Kidney (tissue), 14 donors: ENCODE data around the gene KRTAP10-5. TPM values are rescaled to one million over a fixed set of nuclear protein-coding genes. Genes with fewer than 3 reads are reported as not detected.

Experiments used
- DNase-seq, 5 donors: peaks; one replicate each; pipeline ENCODE4 v3.0.0-alpha.2; 2013 to 2020
- FAIRE-seq: peaks from 2 replicates; lab custom pipeline; 2012; peaks lifted over from hg19 to GRCh38; lab: Jason Lieb, UNC
- H3K27ac ChIP-seq, 2 donors: one replicate each; pipeline ENCODE4 v1.7.0; 2013; ENCODE audit warnings: low read depth in 2 of 2, low read length in 2 of 2, inconsistent platforms in 1 of 2
- H3K27me3 ChIP-seq: one replicate; pipeline ENCODE4 v1.7.1; 2013; ENCODE audit warnings: low read length, inconsistent platforms; ENCODE audit not compliant: control insufficient read depth, insufficient read depth
- H3K36me3 ChIP-seq, 3 donors: one replicate each; pipeline versions ENCODE4 v1.7.0 to v1.7.1; 2013; ENCODE audit warnings: low read length in 3 of 3, control low read depth in 1 of 3, inconsistent platforms in 1 of 3; ENCODE audit not compliant: insufficient read depth in 3 of 3, control insufficient read depth in 2 of 3
- H3K4me1 ChIP-seq, 3 donors: one replicate each; pipeline versions ENCODE4 v1.7.0 to v1.7.1; 2013; ENCODE audit warnings: low read length in 3 of 3, inconsistent platforms in 1 of 3, low read depth in 1 of 3; ENCODE audit not compliant: control insufficient read depth in 2 of 3, insufficient read depth in 2 of 3
- H3K4me3 ChIP-seq, 3 donors: one replicate each; pipeline versions ENCODE4 v1.7.0 to v1.8.1; 2013; ENCODE audit warnings: low read length in 3 of 3, control low read depth in 1 of 3, inconsistent platforms in 1 of 3
- H3K9ac ChIP-seq, 3 donors: one replicate each; pipeline versions ENCODE4 v1.7.0 to v1.7.1; 2013; ENCODE audit warnings: low read length in 3 of 3, control low read depth in 1 of 3, inconsistent platforms in 1 of 3
- H3K9me3 ChIP-seq, 3 donors: one replicate each; pipeline versions ENCODE4 v1.7.0 to v1.7.1; 2013; ENCODE audit warnings: low read length in 3 of 3, control low read depth in 1 of 3, inconsistent platforms in 1 of 3; ENCODE audit not compliant: control insufficient read depth in 2 of 3, insufficient read depth in 1 of 3
- intact Hi-C: fragments of 100-400 bp; cut with DNase I; formaldehyde crosslinking; loops from one replicate; pipeline ENCODE4 v1.11.1; 2022
- polyA plus RNA-seq: library from polyadenylated mRNA; stranded (reverse); fragments of 350-450 nt; fragmentation: Illumina TruSeq; extraction: RNeasy Lipid Tissue Mini Kit (QIAGEN cat#74804); gene quantifications from one replicate; pipeline ENCODE4 v1.2.3, GENCODE V29; 2014; ENCODE audit warnings: low read depth, low replicate concordance; ENCODE audit not compliant: insufficient read depth
- total RNA-seq: library from RNA; stranded (reverse); fragmentation: NEBNext Ultra II Directional; extraction: Animal tissue kit (Norgen Biotek cat#: 25700); gene quantifications from one replicate; pipeline ENCODE4 v1.2.1, GENCODE V29; 2021
- TF ChIP-seq, protein P1 (sequence below): IDR thresholded peaks from 3 replicates; pipeline ENCODE4 v1.5.1; 2012; ENCODE audit warnings: mild to moderate bottlenecking, moderate library complexity, borderline replicate concordance; ENCODE audit not compliant: insufficient read depth; ENCODE audit errors: extremely low read depth
- donor health status: control.
- donor health status: control.
- donor health status: control.
- donor health status: control.
- donor health status: control.
- donor health status: DM: yes; HTN: yes; CAD: no.
- donor health status: Normal renal cell carcinoma (clear cell type).

Gene KRTAP10-5
- total and polyA plus RNA-seq, 2 donors from 2014 or later: not detected

DNA sequence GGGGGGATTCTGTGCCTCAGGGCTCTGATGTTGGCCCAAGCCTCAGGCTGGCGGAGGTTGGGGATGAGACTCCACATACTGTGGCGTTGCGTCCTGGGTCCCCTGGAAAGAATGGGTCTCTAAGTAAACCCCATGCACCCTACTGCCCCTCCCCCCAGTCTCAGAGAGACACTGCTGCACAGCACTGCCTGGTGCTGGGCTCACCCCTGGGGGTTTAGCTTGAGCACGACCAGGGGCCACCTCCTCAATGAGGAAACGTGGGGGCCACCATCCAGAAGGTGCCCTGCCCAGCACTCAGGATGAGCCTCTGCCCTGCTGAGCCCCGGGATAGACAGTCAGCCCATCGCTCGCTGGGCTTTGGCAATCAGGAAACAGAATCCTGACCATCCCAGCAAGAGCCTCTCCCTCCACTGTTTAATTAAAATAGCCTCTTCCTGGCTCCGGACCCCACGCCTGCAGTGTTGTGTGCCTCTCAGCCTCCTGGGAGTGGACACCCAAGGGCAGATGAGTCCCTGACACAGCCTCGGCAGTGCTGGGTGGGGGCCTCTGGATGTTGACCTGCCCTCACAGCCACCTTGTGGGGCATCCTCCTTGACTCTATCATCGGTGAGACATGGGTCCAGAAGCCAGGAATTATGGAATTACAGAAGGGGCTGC is 10.4 kb downstream of the KRTAP10-5 start:
- Histone ChIP-seq H3K9me3 (no peaks in the 10 kb centered on the region), H3K4me1 (no peaks in the 10 kb centered on the region), H3K4me3 (no peak overlapping the region), H3K9ac (no peak overlapping the region), H3K36me3 (no peaks in the 10 kb centered on the region), H3K27ac (no peak overlapping the region), H3K27me3 (no peaks in the 10 kb centered on the region)
- TF ChIP-seq, protein P1, sequence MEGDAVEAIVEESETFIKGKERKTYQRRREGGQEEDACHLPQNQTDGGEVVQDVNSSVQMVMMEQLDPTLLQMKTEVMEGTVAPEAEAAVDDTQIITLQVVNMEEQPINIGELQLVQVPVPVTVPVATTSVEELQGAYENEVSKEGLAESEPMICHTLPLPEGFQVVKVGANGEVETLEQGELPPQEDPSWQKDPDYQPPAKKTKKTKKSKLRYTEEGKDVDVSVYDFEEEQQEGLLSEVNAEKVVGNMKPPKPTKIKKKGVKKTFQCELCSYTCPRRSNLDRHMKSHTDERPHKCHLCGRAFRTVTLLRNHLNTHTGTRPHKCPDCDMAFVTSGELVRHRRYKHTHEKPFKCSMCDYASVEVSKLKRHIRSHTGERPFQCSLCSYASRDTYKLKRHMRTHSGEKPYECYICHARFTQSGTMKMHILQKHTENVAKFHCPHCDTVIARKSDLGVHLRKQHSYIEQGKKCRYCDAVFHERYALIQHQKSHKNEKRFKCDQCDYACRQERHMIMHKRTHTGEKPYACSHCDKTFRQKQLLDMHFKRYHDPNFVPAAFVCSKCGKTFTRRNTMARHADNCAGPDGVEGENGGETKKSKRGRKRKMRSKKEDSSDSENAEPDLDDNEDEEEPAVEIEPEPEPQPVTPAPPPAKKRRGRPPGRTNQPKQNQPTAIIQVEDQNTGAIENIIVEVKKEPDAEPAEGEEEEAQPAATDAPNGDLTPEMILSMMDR: no peak
- FAIRE-seq (no peak), DNase-seq (peak in 1 of 5 donors; percentile 35)
- intact Hi-C loops: no loop called here

DNA sequence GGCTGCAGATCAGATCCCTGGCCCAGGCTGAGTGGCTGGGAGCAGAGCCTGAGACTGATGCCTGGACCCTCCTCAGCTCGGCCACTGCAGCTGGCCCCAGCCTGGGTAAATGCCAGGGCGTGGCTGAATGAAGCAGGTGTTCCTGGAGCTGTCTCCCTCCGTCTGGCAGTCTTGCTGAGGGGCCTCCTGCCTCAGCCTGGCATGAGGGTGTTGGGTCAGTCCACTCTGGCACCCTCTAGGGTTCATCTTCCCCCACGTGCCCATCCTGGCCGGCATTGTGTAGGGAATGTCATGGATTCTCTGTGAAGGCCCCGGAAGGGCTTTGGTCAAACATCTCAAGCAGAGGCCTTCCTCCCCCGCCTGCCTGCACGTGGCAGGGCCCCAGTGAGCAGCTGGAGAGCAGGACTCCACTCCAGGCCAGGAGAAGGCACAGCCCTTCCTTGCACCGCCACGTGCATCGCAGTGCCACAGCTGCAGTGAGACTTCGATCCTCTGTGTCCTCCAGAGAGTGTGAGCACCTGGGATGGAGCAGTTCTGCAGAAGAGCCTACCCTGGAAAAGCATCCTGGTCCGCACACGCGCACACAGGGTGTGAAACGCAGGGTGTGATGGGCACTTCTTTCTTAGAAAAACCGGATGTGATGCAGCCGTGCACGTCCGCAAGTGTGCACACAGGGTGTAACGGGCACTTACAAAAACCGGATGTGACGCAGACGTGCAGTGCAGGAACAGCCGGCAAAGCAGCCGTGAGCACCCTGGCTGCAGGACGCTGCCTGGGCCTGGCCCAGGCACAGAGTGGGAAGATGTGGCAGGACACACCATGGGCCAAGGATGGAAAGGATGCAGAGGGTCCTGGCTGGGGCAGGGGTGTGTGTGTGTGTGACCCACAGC is 11.5 kb downstream of the KRTAP10-5 start:
- Histone ChIP-seq H3K4me3 (no peak overlapping the region), H3K4me1 (no peaks in the 10 kb centered on the region), H3K36me3 (no peaks in the 10 kb centered on the region), H3K9ac (no peak overlapping the region), H3K27me3 (no peaks in the 10 kb centered on the region), H3K27ac (no peak overlapping the region), H3K9me3 (no peaks in the 10 kb centered on the region)
- no peak for FAIRE-seq
- intact Hi-C loops: no loop called here
- TF ChIP-seq, protein P1: no peak
- DNase-seq: peak in 1 of 5 donors; percentile 43

DNA sequence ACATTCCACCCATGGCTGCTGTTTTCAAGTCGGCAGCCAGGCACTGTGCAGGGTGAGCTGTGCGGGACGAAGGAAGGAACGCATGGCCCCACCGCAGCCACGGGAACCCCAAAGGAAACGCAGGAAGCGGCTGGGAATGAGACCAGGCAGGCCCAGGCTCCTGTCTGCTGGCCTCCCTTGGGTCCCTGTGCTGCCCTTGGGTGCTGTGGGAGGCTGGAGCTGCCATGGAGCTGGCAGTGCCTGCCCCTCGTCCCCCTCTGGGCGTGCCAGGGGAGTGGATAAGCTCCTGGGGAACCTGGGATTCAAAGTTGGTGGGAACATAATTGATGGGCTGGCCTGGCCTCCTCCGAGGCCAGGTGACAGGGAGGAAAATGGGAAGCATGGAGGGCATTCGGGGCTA is 12.1 kb downstream of the KRTAP10-5 start:
- no peak overlapping the region for H3K9ac ChIP-seq
- no peak for FAIRE-seq
- H3K27me3 ChIP-seq: no peaks in the 10 kb centered on the region
- DNase-seq: peak in 1 of 5 donors; percentile 60
- no peaks in the 10 kb centered on the region for H3K36me3 ChIP-seq
- TF ChIP-seq, protein P1: no peak
- H3K4me1 ChIP-seq: no peaks in the 10 kb centered on the region
- intact Hi-C loops: no loop called here
- H3K27ac ChIP-seq: no peak overlapping the region
- no peak overlapping the region for H3K4me3 ChIP-seq
- H3K9me3 ChIP-seq: no peaks in the 10 kb centered on the region
